HEK293 (cell line): Measurements from ENCODE around the gene SYT5.

Experiments
- BCL11A ChIP-seq: fragments of 450-650 bp; formaldehyde crosslinking; IDR thresholded peaks from 2 replicates; pipeline ENCODE4 v1.5.1; 2016; ENCODE audit warnings: low read depth, missing biosample characterization, missing genetic modification characterization
- CTCF ChIP-seq: fragments of 450-650 bp; formaldehyde crosslinking; IDR thresholded peaks from 2 replicates; pipeline ENCODE4 v1.5.1; 2016; ENCODE audit warnings: missing biosample characterization, missing genetic modification characterization
- ZSCAN23 ChIP-seq: fragments of 450-650 bp; formaldehyde crosslinking; IDR thresholded peaks from 2 replicates; pipeline ENCODE4 v1.5.1; 2016; ENCODE audit warnings: missing biosample characterization, missing genetic modification characterization

- TF ChIP-seq ZSCAN23 (no peak), BCL11A (tag by site-specific recombination) (no peak), CTCF (tag by site-specific recombination) (no peak)
Measured at GRCh38 chr19:55147545-55148251, 32.4 kb downstream of the SYT5 start.
